D721Med (cell line): ENCODE measurements around the gene TTC23L.

Source experiments
- DNase-seq: peaks from one replicate; pipeline ENCODE4 v3.0.0; 2011; ENCODE audit warnings: low spot score; ENCODE audit not compliant: insufficient read length
- FAIRE-seq: peaks from 2 replicates; lab custom pipeline; 2011; peaks lifted over from hg19 to GRCh38; lab: Jason Lieb, UNC
- CTCF ChIP-seq: IDR thresholded peaks from 2 replicates; pipeline ENCODE4 v1.5.1; 2012; ENCODE audit warnings: mild to moderate bottlenecking, control low read depth; ENCODE audit not compliant: insufficient read depth; ENCODE audit errors: missing control alignments

The TTC23L gene

GRCh38 chr5:34900652-34901051, 61.7 kb downstream of the TTC23L start:
- FAIRE-seq = no peak
- no peak for DNase-seq

GRCh38 chr5:34903260-34903659, 64.3 kb downstream of the TTC23L start:
- DNase-seq (no peak), FAIRE-seq (no peak)
- TF ChIP-seq CTCF = no peak

More at GRCh38 chr5:34900652-34901051, 61.7 kb downstream of the TTC23L start:
- no peak for TF ChIP-seq CTCF

GRCh38 chr5:34905564-34905963, 66.6 kb downstream of the TTC23L start:
- FAIRE-seq (no peak), DNase-seq (no peak)
- peak; percentile 37 for TF ChIP-seq CTCF

GRCh38 chr5:34913072-34913471, 74.1 kb downstream of the TTC23L start:
- FAIRE-seq (no peak), DNase-seq (no peak)
- no peak for TF ChIP-seq CTCF

GRCh38 chr5:34914671-34915138, 75.7 kb downstream of the TTC23L start:
- DNase-seq = no peak
- FAIRE-seq = no peak
- no peak for TF ChIP-seq CTCF

GRCh38 chr5:34915139-34915855, 76.3 kb downstream of the TTC23L start, which contains the start of the genes BRIX1 and RAD1:
BRIX1 (plus strand) TSS chr5:34915711; CDS start chr5:34915739, 28 bp downstream.
RAD1 (minus strand) TSS chr5:34915504; CDS start chr5:34914892, 612 bp downstream.
- FAIRE-seq (no peak), DNase-seq (peak; percentile 72)
- TF ChIP-seq CTCF = peak; percentile 14

GRCh38 chr5:34915856-34916192, 76.9 kb downstream of the TTC23L start:
- DNase-seq (no peak), FAIRE-seq (no peak)
- no peak for TF ChIP-seq CTCF
